Upper lobe of right lung (tissue), 1 donor: ENCODE measurements around the gene ACCSL. TPM values are rescaled to one million over a fixed set of nuclear protein-coding genes. Genes with fewer than 3 reads are reported as not detected.

ENCODE experiments used
- ATAC-seq: fragments of 200-7000 bp; cut with Tn5 transposase; one replicate; pipeline ENCODE4 v1.9.1; 2020; ENCODE audit warnings: mild to moderate bottlenecking, moderate library complexity
- DNase-seq: peaks from one replicate; pipeline ENCODE4 v3.0.0-alpha.2; 2020
- H3K27ac ChIP-seq: fragments of 200-600 bp; one replicate; pipeline ENCODE4 v1.8.0; 2022
- H3K27me3 ChIP-seq: fragments of 200-600 bp; one replicate; pipeline ENCODE4 v1.8.0; 2022; ENCODE audit warnings: mild to moderate bottlenecking
- H3K36me3 ChIP-seq: fragments of 200-600 bp; one replicate; pipeline ENCODE4 v1.8.0; 2022
- H3K4me1 ChIP-seq: fragments of 200-600 bp; one replicate; pipeline ENCODE4 v1.8.0; 2022
- H3K4me3 ChIP-seq: fragments of 200-600 bp; one replicate; pipeline ENCODE4 v1.8.0; 2022; ENCODE audit warnings: mild to moderate bottlenecking
- H3K9me3 ChIP-seq: fragments of 200-600 bp; one replicate; pipeline ENCODE4 v1.8.0; 2022
- intact Hi-C: fragments of 100-400 bp; cut with DNase I; formaldehyde crosslinking; loops from one replicate; pipeline ENCODE4 v1.11.0; 2022
- total RNA-seq: library from RNA; stranded (reverse); fragmentation: NEBNext Ultra II Directional; extraction: Animal tissue kit (Norgen Biotek cat#: 25700); gene quantifications from one replicate; pipeline ENCODE4 v1.2.1, GENCODE V29; 2021
- TF ChIP-seq, protein P1 (sequence below): fragments of 200-600 bp; IDR thresholded peaks from one replicate; pipeline ENCODE4 v1.8.0; 2022; ENCODE audit warnings: antibody characterized with exemption
- donor health status: DM: no; HTN: yes; CAD: no; lungs with severe emphysema.

The ACCSL gene
- total RNA-seq, 1 donor from 2014 or later, result not detected

- TF ChIP-seq, protein P1, sequence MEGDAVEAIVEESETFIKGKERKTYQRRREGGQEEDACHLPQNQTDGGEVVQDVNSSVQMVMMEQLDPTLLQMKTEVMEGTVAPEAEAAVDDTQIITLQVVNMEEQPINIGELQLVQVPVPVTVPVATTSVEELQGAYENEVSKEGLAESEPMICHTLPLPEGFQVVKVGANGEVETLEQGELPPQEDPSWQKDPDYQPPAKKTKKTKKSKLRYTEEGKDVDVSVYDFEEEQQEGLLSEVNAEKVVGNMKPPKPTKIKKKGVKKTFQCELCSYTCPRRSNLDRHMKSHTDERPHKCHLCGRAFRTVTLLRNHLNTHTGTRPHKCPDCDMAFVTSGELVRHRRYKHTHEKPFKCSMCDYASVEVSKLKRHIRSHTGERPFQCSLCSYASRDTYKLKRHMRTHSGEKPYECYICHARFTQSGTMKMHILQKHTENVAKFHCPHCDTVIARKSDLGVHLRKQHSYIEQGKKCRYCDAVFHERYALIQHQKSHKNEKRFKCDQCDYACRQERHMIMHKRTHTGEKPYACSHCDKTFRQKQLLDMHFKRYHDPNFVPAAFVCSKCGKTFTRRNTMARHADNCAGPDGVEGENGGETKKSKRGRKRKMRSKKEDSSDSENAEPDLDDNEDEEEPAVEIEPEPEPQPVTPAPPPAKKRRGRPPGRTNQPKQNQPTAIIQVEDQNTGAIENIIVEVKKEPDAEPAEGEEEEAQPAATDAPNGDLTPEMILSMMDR, result no peak
- no peak overlapping the region for H3K4me3 ChIP-seq
- H3K9me3 ChIP-seq, result no peaks in the 10 kb centered on the region
- H3K4me1 ChIP-seq, result no peaks in the 10 kb centered on the region
- ATAC-seq, result no peak
- DNase-seq, result no peak
- no peaks in the 10 kb centered on the region for H3K27me3 ChIP-seq
- H3K27ac ChIP-seq, result no peak overlapping the region
- intact Hi-C loops, result no loop called here
- H3K36me3 ChIP-seq, result no peaks in the 10 kb centered on the region
Measured at GRCh38 chr11:44088871-44089270, 41.1 kb downstream of the ACCSL start.

DNA sequence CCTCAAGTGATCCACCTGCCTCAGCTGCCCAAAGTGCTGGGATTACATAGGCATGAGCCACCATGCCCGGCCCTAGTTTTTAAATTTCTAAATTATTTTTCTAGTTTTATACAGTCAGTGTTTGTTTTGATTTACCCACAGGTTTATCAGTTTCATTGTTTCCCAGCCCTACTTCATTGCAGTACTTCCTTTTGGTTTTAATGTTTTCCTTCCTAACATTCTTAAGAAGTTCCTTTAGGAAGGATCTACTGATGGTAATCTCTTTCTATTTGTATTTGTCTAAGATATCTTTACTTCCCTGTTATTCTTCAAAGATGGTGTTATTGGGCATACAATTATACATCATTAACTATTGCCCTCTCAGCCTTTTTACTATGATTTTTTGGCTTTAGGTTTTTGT, 42.8 kb downstream of the ACCSL start:
- TF ChIP-seq, protein P1, result no peak
- no peaks in the 10 kb centered on the region for H3K27me3 ChIP-seq
- ATAC-seq (no peak), DNase-seq (no peak)
- intact Hi-C loops, result no loop called here
- peaks cover 6% of the 10 kb centered on the region for H3K4me1 ChIP-seq
- no peak overlapping the region for H3K27ac ChIP-seq
- H3K36me3 ChIP-seq, result no peaks in the 10 kb centered on the region
- no peaks in the 10 kb centered on the region for H3K9me3 ChIP-seq
- H3K4me3 ChIP-seq, result no peak overlapping the region

GRCh38 chr11:44094260-44094868, 46.6 kb downstream of the ACCSL start:
- no peaks in the 10 kb centered on the region for H3K27me3 ChIP-seq
- intact Hi-C loops, result no loop called here
- no peaks in the 10 kb centered on the region for H3K9me3 ChIP-seq
- no peak for DNase-seq
- H3K27ac ChIP-seq, result no peak overlapping the region
- peaks cover 13% of the 10 kb centered on the region for H3K4me1 ChIP-seq
- no peaks in the 10 kb centered on the region for H3K36me3 ChIP-seq
- no peak overlapping the region for H3K4me3 ChIP-seq
- peak; percentile 67 for ATAC-seq
- TF ChIP-seq, protein P1, result peak; percentile 85

GRCh38 chr11:44095506-44096359, 48.0 kb downstream of the ACCSL start, which contains the start of gene EXT2:
TSS of gene EXT2 (plus strand) at chr11:44095678. CDS start at chr11:44107713, 12,035 bp downstream.
- TF ChIP-seq, protein P1, result peak; percentile 89
- H3K36me3 ChIP-seq, result no peaks in the 10 kb centered on the region
- peak within 1 kb of the TSS; percentile 70 for H3K27ac ChIP-seq
- H3K27me3 ChIP-seq, result no peaks in the 10 kb centered on the region
- peak within 1 kb of the TSS; percentile 77 for H3K4me3 ChIP-seq
- ATAC-seq, result peak; percentile 99
- H3K9me3 ChIP-seq, result no peaks in the 10 kb centered on the region
- DNase-seq, result peak; percentile 95
- intact Hi-C loops, result no loop called here
- peaks cover 13% of the 10 kb centered on the region for H3K4me1 ChIP-seq

GRCh38 chr11:44096360-44097185, 48.8 kb downstream of the ACCSL start:
- no peaks in the 10 kb centered on the region for H3K27me3 ChIP-seq
- ATAC-seq, result peak; percentile 11
- peak overlapping the region; percentile 77 for H3K4me3 ChIP-seq
- peaks cover 13% of the 10 kb centered on the region for H3K4me1 ChIP-seq
- TF ChIP-seq, protein P1, result no peak
- no peaks in the 10 kb centered on the region for H3K9me3 ChIP-seq
- no peak overlapping the region for H3K27ac ChIP-seq
- intact Hi-C loops, result no loop called here
- no peaks in the 10 kb centered on the region for H3K36me3 ChIP-seq
- no peak for DNase-seq
